Amniotic stem cell (primary cell): ENCODE data around the gene MARCKSL1.
"Not testable (repeated sequence)": the region's sequence is repeated elsewhere in the genome, so short reads cannot be mapped to it uniquely, and the experiment has no call there.

Experiments
- DNase-seq: peaks from one replicate; lab custom pipeline; 2025; lab: John Stamatoyannopoulos, UW

The MARCKSL1 gene

GRCh38 chr1:32335790-32336590, at the start of gene MARCKSL1:
Gene MARCKSL1, minus strand, starts transcription at chr1:32336233. Its CDS starts 200 bp downstream, at chr1:32336033.
- DNase-seq = peak; percentile 31

GRCh38 chr1:32380057-32380456, 44.0 kb upstream of the MARCKSL1 start:
- no peak for DNase-seq

GRCh38 chr1:32377541-32378220, 41.6 kb upstream of the MARCKSL1 start:
- no peak for DNase-seq

- no peak for DNase-seq
Measured at GRCh38 chr1:32376199-32376598, 40.2 kb upstream of the MARCKSL1 start.

- DNase-seq = no peak
Measured at GRCh38 chr1:32373996-32374592, 38.1 kb upstream of the MARCKSL1 start.

- no peak for DNase-seq
Measured at GRCh38 chr1:32372149-32372756, 36.2 kb upstream of the MARCKSL1 start.

- no peak for DNase-seq
Measured at GRCh38 chr1:32367912-32368635, 32.0 kb upstream of the MARCKSL1 start.

GRCh38 chr1:32365445-32365844, 29.4 kb upstream of the MARCKSL1 start:
- DNase-seq = no peak

- DNase-seq = no peak
Measured at GRCh38 chr1:32364836-32365235, 28.8 kb upstream of the MARCKSL1 start.

GRCh38 chr1:32363713-32364112, 27.7 kb upstream of the MARCKSL1 start:
- DNase-seq = no peak

- DNase-seq = no peak
Measured at GRCh38 chr1:32362474-32363313, 26.7 kb upstream of the MARCKSL1 start, which contains the start of the genes FAM229A and TSSK3. Gene FAM229A, minus strand, starts transcription at chr1:32362485. Its CDS starts 394 bp downstream, at chr1:32362091. Gene TSSK3, plus strand, starts transcription at chr1:32362539. Its CDS starts 163 bp downstream, at chr1:32362702.

GRCh38 chr1:32361674-32362473, 25.8 kb upstream of the MARCKSL1 start:
- DNase-seq = no peak

GRCh38 chr1:32361308-32361673, 25.3 kb upstream of the MARCKSL1 start:
- DNase-seq = no peak

- DNase-seq = no peak
Measured at GRCh38 chr1:32358435-32358834, 22.4 kb upstream of the MARCKSL1 start.

- DNase-seq = no peak
Measured at GRCh38 chr1:32357614-32358013, 21.6 kb upstream of the MARCKSL1 start.

- DNase-seq = no peak
Measured at GRCh38 chr1:32356478-32356877, 20.4 kb upstream of the MARCKSL1 start.

- DNase-seq = not testable (repeated sequence)
Measured at GRCh38 chr1:32355778-32356177, 19.7 kb upstream of the MARCKSL1 start.

- no peak for DNase-seq
Measured at GRCh38 chr1:32353886-32354570, 18.0 kb upstream of the MARCKSL1 start.

- no peak for DNase-seq
Measured at GRCh38 chr1:32353431-32353830, 17.4 kb upstream of the MARCKSL1 start.
